ENCODE results near the gene IRGC. TPM values are rescaled to one million over a fixed set of nuclear protein-coding genes. Genes with fewer than 3 reads are reported as not detected.

The IRGC gene
- total and polyA plus RNA-seq, 9 of the 15 experiments (the other 6 are each of a cell fraction or from before 2014, with no cell fraction given) = not detected

- WGBS (ENCODE audit: insufficient coverage, low coverage, missing lambda C conversion rate) = 4% methylated on average over 6 of the region's 6 CpGs
- intact Hi-C loops (cut with micrococcal nuclease) (no loop called here), in situ Hi-C loops (cut with MboI) (no loop called here)
- Histone ChIP-seq H3K27ac (ENCODE audit: extremely low read depth, low read depth, low read length) (no peak overlapping the region), H3K4me1 (replicated peaks in 1 of 2; ENCODE audit: control insufficient read depth in 2 of 2, insufficient read depth in 2 of 2, low read length in 2 of 2) (peaks cover 10 to 16% of the 10 kb centered on the region in 2 experiments), H3K36me3 (ENCODE audit: control insufficient read depth, insufficient read depth, low read length) (no peaks in the 10 kb centered on the region), H3K9me3 (replicated peaks; ENCODE audit: control insufficient read depth, insufficient read depth, low read depth, low read length) (peaks cover 3% of the 10 kb centered on the region; the same call in 1 of the 2 replicates), H3K4me2 (ENCODE audit: insufficient read depth, low read length) (no peak overlapping the region), H3K79me2 (ENCODE audit: control insufficient read depth, insufficient read depth, low read length) (no peaks in the 10 kb centered on the region), H4K20me1 (replicated peaks; ENCODE audit: control insufficient read depth, insufficient read depth, low read length) (no peaks in the 10 kb centered on the region), H3K27me3 (ENCODE audit: control insufficient read depth in 2 of 2, insufficient read depth in 2 of 2, low read length in 2 of 2) (0 out of 5 replicates have a peak, but pooled peaks cover 0 to 4% of the 10 kb centered on the region in 2 experiments), H2AFZ (ENCODE audit: low read depth, low read length) (no peak overlapping the region), H3K9ac (ENCODE audit: insufficient read depth in 1 of 2, low read depth in 2 of 2, low read length in 2 of 2) (no peak overlapping the region), H3K9me1 (ENCODE audit: control insufficient read depth, insufficient read depth, low read length) (no peaks in the 10 kb centered on the region), H3K4me3 (no peak overlapping the region)
- DNase-seq (ENCODE audit: extremely low read depth in 1 of 4, low spot score in 3 of 4) (no peak), FAIRE-seq (peak; percentile 67), ATAC-seq (peak; percentile 32; the same call in 2 of the 3 replicates)
- CTCF ChIA-PET (ENCODE audit: low intra/inter-chr PET ratio) = no interaction called here
- POLR2A ChIA-PET = interaction anchor here (0.6 to 0.8 kb wide), 3 partner anchors 11 to 63 kb away, joined by 3 to 5 read pairs (median 4); no protein-coding TSS in a partner anchor
- BruUV-seq (replicated peaks) = no TSS peak
- TF ChIP-seq, protein P1, sequence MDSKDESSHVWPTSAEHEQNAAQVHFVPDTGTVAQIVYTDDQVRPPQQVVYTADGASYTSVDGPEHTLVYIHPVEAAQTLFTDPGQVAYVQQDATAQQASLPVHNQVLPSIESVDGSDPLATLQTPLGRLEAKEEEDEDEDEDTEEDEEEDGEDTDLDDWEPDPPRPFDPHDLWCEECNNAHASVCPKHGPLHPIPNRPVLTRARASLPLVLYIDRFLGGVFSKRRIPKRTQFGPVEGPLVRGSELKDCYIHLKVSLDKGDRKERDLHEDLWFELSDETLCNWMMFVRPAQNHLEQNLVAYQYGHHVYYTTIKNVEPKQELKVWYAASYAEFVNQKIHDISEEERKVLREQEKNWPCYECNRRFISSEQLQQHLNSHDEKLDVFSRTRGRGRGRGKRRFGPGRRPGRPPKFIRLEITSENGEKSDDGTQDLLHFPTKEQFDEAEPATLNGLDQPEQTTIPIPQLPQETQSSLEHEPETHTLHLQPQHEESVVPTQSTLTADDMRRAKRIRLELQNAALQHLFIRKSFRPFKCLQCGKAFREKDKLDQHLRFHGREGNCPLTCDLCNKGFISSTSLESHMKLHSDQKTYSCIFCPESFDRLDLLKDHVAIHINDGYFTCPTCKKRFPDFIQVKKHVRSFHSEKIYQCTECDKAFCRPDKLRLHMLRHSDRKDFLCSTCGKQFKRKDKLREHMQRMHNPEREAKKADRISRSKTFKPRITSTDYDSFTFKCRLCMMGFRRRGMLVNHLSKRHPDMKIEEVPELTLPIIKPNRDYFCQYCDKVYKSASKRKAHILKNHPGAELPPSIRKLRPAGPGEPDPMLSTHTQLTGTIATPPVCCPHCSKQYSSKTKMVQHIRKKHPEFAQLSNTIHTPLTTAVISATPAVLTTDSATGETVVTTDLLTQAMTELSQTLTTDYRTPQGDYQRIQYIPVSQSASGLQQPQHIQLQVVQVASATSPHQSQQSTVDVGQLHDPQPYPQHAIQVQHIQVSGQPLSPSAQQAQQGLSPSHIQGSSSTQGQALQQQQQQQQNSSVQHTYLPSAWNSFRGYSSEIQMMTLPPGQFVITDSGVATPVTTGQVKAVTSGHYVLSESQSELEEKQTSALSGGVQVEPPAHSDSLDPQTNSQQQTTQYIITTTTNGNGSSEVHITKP (IDR thresholded peaks at IDR 0.05; ENCODE audit: partially characterized antibody) = peak; percentile 91
- TF ChIP-seq SREBF2 (CRISPR knock-in tag; IDR thresholded peaks at IDR 0.05) = no peak
- TF ChIP-seq, protein P2, sequence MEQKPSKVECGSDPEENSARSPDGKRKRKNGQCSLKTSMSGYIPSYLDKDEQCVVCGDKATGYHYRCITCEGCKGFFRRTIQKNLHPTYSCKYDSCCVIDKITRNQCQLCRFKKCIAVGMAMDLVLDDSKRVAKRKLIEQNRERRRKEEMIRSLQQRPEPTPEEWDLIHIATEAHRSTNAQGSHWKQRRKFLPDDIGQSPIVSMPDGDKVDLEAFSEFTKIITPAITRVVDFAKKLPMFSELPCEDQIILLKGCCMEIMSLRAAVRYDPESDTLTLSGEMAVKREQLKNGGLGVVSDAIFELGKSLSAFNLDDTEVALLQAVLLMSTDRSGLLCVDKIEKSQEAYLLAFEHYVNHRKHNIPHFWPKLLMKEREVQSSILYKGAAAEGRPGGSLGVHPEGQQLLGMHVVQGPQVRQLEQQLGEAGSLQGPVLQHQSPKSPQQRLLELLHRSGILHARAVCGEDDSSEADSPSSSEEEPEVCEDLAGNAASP (IDR thresholded peaks at IDR 0.05) = no peak
- peak; percentile 82 for TF ChIP-seq CEBPG (CRISPR knock-in tag; IDR thresholded peaks at IDR 0.05)
- TF ChIP-seq CEBPG (tag; conservative IDR thresholded peaks at IDR 0.05 in 1 of 2, IDR thresholded peaks at IDR 0.05 in 1 of 2) = peak; percentile 95 to 96
- no peak for TF ChIP-seq ZNF165 (CRISPR knock-in tag; IDR thresholded peaks at IDR 0.05; ENCODE audit: borderline replicate concordance)
- no peak for TF ChIP-seq CBX2 (IDR thresholded peaks at IDR 0.05; ENCODE audit: insufficient read depth, low read length, poor library complexity, severe bottlenecking)
- peak in 1 of 2 experiments; percentile 36; a peak in 1 of 4 replicates for TF ChIP-seq NRF1 (conservative IDR thresholded peaks at IDR 0.05 in 1 of 2, IDR thresholded peaks at IDR 0.05 in 1 of 2)
- no peak for TF ChIP-seq ATF1 (CRISPR knock-in tag; IDR thresholded peaks at IDR 0.05)
- peak; percentile 74 for TF ChIP-seq ATF1 (tag; IDR thresholded peaks at IDR 0.05)
- peak; percentile 68 for TF ChIP-seq CREM (IDR thresholded peaks at IDR 0.05; ENCODE audit: low read depth)
- TF ChIP-seq MAFF (IDR thresholded peaks at IDR 0.05; ENCODE audit: low read length) = no peak
- no peak for TF ChIP-seq MITF (IDR thresholded peaks at IDR 0.05)
- TF ChIP-seq FOSL1 (tag; conservative IDR thresholded peaks at IDR 0.05) = no peak
- no peak for TF ChIP-seq ZNF583 (CRISPR knock-in tag; IDR thresholded peaks at IDR 0.05)
- TF ChIP-seq MXD1 (CRISPR knock-in tag; IDR thresholded peaks at IDR 0.05; ENCODE audit: borderline replicate concordance, poor library complexity, severe bottlenecking) = no peak
Observed at GRCh38 chr19:43695985-43696704, 19.7 kb upstream of the IRGC start.

Measured in K562 (cell line).